ENCODE measurements around the gene GRIP1.

DNA sequence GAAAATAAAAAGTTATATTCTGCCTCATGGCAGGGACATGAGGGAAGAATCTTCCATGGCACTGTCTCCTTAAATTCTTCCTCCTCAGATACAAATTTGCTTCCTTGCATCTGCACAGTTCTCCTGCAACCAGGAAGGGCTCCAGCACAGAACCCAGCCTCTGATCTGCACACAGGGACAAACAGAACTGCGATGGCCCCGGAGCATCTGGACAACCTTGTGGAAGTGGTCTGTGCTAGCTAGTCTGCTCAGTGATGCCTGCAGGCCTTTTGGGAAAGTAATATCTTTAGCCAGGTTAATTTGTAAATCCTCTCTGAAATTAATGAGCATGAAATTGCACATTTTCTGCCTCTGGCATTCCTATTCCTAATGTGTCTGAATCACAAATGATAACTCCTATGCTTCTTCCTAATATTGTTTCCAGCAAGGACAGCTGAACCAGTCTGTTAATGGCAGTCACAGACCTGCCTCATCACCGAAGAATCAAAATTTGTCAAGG is 74.8 kb downstream of the GRIP1 start:
- TF ChIP-seq, protein P1, sequence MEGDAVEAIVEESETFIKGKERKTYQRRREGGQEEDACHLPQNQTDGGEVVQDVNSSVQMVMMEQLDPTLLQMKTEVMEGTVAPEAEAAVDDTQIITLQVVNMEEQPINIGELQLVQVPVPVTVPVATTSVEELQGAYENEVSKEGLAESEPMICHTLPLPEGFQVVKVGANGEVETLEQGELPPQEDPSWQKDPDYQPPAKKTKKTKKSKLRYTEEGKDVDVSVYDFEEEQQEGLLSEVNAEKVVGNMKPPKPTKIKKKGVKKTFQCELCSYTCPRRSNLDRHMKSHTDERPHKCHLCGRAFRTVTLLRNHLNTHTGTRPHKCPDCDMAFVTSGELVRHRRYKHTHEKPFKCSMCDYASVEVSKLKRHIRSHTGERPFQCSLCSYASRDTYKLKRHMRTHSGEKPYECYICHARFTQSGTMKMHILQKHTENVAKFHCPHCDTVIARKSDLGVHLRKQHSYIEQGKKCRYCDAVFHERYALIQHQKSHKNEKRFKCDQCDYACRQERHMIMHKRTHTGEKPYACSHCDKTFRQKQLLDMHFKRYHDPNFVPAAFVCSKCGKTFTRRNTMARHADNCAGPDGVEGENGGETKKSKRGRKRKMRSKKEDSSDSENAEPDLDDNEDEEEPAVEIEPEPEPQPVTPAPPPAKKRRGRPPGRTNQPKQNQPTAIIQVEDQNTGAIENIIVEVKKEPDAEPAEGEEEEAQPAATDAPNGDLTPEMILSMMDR (IDR thresholded peaks at IDR 0.05 in 4 of 5, conservative IDR thresholded peaks at IDR 0.05 in 1 of 5), result no peak
- no peak for TF ChIP-seq POLR2A (IDR thresholded peaks at IDR 0.05)
